HPDE6-E6E7 (cell line): ENCODE results near the gene DNAJB5.
A peak's percentile ranks its signal among the peaks of the same experiment; 100 is the strongest.
"Not testable (repeated sequence)": the region's sequence is repeated elsewhere in the genome, so short reads cannot be mapped to it uniquely, and the experiment has no call there.

Experiments
- DNase-seq: peaks from one replicate; pipeline ENCODE4 v3.0.0; 2011; ENCODE audit warnings: missing footprints; ENCODE audit errors: extremely low spot score

DNAJB5 gene

GRCh38 chr9:34989003-34989945, at the start of gene DNAJB5:
TSS of gene DNAJB5 (plus strand) at chr9:34989745. CDS start at chr9:34990631, 886 bp downstream.
- DNase-seq: peak; percentile 97

GRCh38 chr9:34939989-34940388, 49.6 kb upstream of the DNAJB5 start:
- DNase-seq: not testable (repeated sequence)

GRCh38 chr9:34948451-34948850, 41.1 kb upstream of the DNAJB5 start:
- no peak for DNase-seq

GRCh38 chr9:34954225-34954624, 35.3 kb upstream of the DNAJB5 start:
- no peak for DNase-seq

- not testable (repeated sequence) for DNase-seq
These were observed 33.5 kb upstream of the DNAJB5 start for GRCh38 chr9:34956066-34956465.

GRCh38 chr9:34956648-34957047, 32.9 kb upstream of the DNAJB5 start:
- no peak for DNase-seq

GRCh38 chr9:34957492-34958410, 31.8 kb upstream of the DNAJB5 start, which contains the start of gene PHF24:
TSS of gene PHF24 (plus strand) at chr9:34958285. CDS start at chr9:34971299, 13,014 bp downstream.
- DNase-seq: no peak

- DNase-seq: no peak
These were observed 31.0 kb upstream of the DNAJB5 start for GRCh38 chr9:34958411-34958982.

- DNase-seq: no peak
These were observed 30.1 kb upstream of the DNAJB5 start for GRCh38 chr9:34959461-34959860.

GRCh38 chr9:34961574-34962490, 27.7 kb upstream of the DNAJB5 start:
- peak; percentile 63 for DNase-seq

GRCh38 chr9:34962546-34962945, 27.0 kb upstream of the DNAJB5 start:
- no peak for DNase-seq

- no peak for DNase-seq
These were observed 26.0 kb upstream of the DNAJB5 start for GRCh38 chr9:34963552-34963951.

- DNase-seq: no peak
These were observed 25.1 kb upstream of the DNAJB5 start for GRCh38 chr9:34964458-34964857.

- no peak for DNase-seq
These were observed 18.3 kb upstream of the DNAJB5 start for GRCh38 chr9:34971146-34971811.

- DNase-seq: no peak
These were observed 14.9 kb upstream of the DNAJB5 start for GRCh38 chr9:34974664-34975063.

GRCh38 chr9:34976441-34976840, 13.1 kb upstream of the DNAJB5 start:
- DNase-seq: no peak

- no peak for DNase-seq
These were observed 12.6 kb upstream of the DNAJB5 start for GRCh38 chr9:34976992-34977391.

- DNase-seq: no peak
These were observed 9.3 kb upstream of the DNAJB5 start for GRCh38 chr9:34980181-34980761.

- no peak for DNase-seq
These were observed 7.2 kb upstream of the DNAJB5 start for GRCh38 chr9:34982361-34982760.

- no peak for DNase-seq
These were observed 6.3 kb upstream of the DNAJB5 start for GRCh38 chr9:34983209-34983608.
